HG03196 (cell line): ENCODE data around the gene USP8.
A peak's percentile ranks its signal among the peaks of the same experiment; 100 is the strongest.
"Not testable (repeated sequence)": the region's sequence is repeated elsewhere in the genome, so short reads cannot be mapped to it uniquely, and the experiment has no call there.

Experiments used
- ATAC-seq: cut with Tn5 transposase; IDR thresholded peaks from one replicate; pipeline ENCODE4 v1.9.1; 2021; ENCODE audit not compliant: unreplicated experiment

Gene USP8

GRCh38 chr15:50438251-50438650 lies 14.0 kb downstream of the USP8 start:
- ATAC-seq, result no peak

DNA sequence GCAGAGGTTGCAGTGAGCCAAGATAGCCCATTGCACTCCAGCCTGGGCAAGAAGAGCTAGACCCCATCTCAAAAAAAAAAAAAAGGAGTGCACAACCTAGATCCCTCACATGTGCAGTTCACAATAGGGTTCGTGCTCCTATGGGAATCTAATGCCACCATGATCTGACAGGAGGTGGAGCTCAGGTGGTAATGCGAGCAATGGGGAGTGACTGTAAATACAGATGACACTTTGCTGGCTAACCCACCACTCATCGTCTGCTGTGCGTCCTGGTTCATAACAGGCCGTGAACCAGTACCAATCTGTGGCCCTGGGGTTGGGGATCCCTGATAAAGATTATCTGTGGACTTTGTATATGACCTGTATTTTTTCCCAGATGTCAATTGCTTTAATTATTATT lies 16.7 kb downstream of the USP8 start:
- ATAC-seq, result no peak

DNA sequence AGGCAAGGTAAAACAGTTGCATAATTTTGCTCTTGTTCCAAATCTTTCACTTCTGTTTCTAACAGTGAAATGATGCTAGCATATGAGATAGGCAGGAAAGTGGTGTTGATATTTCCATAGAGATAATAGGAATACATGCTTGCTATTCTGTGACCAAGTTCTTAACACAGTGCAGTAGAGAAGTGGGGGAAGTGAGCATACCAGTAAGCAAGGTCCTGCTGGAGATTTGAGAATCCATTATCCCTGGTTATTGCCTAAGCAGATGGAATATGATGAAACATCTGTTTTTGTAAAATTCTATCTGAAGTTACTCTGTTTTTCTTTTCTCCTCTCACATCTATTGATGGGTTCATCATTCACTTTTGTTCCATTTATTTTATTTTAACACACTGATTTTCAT lies 28.7 kb downstream of the USP8 start:
- no peak for ATAC-seq

GRCh38 chr15:50458348-50459112 lies 34.3 kb downstream of the USP8 start:
- ATAC-seq, result no peak

DNA sequence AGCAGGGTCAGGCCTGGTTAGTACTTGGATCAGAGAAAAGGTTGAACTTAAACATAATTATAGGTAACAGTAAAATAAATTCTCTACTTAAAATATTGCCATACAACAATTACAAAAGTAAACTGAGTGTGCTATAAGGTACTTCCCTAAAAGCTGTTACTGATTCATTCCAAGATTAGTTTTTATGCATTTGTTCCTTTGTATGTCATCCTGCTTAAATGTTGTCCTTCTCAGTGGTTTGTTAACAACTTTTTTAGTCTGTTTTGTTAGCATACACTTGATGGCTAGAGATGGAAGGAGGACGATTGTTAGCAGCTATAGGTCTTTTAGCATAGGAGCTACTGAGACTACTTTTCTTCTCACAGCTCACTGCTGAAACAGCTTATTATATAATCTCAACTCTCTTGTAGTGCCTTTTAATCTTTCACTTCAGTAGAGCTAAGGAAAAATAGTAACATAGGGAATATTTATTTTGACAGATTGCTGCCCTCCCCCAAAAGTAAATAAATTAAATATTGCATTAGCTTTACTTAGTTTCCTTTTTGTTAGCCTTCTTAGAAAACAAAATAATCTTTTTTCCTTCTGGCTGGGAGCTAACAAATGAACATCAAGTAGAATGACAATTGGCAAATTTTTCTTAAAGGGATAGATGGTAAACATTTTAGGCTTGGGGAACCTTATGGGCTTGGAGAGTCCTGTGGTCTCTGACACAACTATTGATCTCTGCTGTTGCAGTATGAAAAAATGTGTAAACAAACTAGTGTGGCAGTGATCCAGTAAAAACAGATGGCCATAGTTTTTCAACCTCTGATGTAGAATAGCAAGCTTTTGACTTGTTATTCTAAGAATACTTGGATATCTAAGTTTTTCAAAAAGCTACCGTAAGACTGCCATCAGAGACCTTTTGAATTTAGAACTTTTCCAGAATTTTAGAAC lies 39.5 kb downstream of the USP8 start:
- no peak for ATAC-seq

GRCh38 chr15:50471072-50471471 lies 46.9 kb downstream of the USP8 start:
- no peak for ATAC-seq

GRCh38 chr15:50476143-50476542 lies 51.9 kb downstream of the USP8 start:
- ATAC-seq, result no peak

DNA sequence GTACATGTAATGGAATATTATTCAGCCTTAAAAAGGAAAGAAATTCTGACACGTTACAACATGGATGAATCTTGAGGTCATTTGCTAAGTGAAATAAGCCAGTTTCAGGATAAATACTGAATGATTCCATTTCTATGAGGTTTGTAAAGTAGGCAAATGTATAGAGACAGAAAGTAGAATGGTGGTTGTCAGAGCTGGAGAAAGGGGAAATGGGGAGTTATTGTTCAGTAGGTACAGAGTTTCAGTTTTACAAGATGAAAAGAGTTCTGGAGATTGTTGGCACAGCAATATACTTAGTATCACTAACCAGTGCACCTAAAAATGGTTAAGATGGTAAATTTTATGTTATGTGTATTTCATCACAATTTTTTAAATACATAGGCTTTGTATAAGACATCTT lies 60.6 kb downstream of the USP8 start:
- ATAC-seq, result peak; percentile 41

DNA sequence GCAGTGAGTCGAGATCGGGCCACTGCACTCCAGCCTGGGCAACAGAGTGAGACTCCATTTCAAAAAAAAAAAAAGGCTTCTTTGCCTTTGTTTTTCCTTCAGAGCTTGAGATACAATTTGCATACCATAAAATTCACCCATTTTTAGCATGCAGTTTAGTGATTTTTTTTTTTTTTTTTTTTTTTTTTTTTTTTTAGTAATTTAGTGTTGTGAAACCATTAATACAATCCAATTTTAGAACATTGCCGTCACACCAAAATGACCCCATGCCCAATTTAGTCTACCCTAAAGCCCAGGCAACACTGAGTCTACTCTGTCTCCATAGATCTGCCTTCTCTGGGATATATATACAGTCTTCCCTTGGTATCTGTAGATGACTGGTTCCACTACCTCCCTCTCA lies 61.2 kb downstream of the USP8 start:
- ATAC-seq, result no peak

DNA sequence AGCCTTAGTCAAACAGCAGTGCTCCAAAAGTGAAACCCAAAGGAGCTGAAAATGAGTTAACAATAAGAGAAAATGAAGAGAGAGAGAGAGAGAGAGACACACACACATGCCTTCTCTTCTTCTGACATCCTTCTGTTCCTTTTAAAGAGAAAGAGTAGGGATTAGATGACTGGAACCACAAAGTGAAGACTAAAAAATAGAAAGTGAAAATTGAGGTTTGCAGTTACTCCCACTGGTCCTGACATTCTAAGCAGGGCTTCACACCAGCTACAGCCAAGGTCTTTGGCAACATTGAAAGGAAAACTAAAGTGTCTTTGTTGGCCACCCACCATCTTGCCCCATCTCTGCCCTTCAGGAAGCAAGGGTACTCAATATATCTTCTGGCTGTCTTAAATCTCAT lies 63.1 kb downstream of the USP8 start:
- no peak for ATAC-seq

GRCh38 chr15:50493625-50494024 lies 69.4 kb downstream of the USP8 start:
- no peak for ATAC-seq

DNA sequence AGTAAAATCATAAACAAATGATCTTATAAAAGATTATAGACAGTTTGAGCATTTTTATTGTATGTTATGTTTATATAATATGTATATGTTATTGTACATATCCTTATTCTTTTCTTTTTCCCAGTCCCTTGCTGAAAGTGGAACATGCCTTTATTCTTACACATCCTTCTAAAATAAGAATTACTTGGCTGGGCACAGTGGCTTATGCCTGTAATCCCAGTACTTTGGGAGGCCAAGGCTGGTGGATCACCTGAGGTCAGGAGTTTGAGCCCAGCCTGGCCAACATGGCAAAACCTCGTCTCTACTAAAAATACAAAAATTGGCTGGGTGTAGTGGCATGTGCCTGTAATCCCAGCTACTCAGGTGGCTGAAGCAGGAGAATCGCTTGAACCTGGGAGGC lies 70.3 kb downstream of the USP8 start:
- not testable (repeated sequence) for ATAC-seq

DNA sequence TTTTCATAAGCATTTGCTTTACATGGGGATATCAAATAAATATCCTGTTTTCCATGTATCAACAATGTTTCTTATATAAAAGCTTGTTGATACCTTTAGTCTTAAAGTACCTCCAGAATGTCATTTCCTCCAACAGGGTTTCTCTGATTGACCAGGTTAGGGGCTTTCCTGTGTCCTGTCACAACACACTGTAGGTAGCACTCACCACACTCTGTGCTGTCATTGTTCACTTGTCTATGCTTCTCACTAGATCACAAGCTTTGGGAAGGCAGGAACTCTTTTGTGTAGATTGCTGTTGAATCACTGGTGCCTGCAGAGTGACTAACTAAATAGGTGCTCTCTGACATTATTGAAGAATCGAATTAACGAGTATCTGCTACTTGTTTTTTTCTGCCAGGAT lies 72.5 kb downstream of the USP8 start:
- no peak for ATAC-seq

- ATAC-seq, result no peak
These were observed 76.1 kb downstream of the USP8 start for GRCh38 chr15:50500352-50500751.

DNA sequence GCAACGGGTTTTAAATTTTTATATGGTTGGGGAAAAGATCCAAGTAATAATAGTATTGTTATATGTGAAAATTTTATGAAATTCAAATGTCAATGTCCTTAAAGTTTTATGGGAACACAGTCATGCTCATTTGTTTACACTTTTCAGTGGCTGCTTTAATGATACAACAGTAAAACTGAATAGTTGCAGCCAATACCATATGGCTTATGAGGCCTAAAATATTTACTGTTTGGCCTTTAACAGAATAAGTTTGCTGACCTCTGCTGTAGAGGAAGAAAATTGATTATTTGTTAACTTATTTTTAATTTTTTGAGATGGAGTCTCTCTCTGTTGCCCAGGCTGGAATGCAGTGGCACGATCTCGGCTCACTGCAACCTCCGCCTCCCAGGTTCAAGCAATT lies 77.6 kb downstream of the USP8 start:
- ATAC-seq, result no peak

GRCh38 chr15:50503144-50503543 lies 78.9 kb downstream of the USP8 start:
- no peak for ATAC-seq

DNA sequence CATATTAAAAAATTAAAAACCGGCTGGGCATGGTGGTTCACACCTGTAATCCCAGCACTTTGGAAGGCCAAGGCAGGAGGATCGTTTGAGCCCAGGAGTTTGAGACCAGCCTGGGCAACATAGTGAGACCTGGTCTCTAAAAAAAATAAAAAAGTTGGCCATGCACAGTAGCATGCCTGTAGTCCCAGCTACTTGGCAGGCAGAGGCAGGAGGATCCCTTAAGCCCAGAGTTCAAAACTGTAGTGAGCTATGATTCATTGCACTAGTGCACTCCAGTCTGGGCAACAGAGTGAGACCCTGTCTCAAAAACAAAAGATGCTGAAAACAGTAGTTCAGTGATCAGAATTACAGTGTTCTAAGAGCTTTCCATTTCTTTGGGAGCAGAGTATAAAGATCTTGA lies 81.5 kb downstream of the USP8 start:
- not testable (repeated sequence) for ATAC-seq

DNA sequence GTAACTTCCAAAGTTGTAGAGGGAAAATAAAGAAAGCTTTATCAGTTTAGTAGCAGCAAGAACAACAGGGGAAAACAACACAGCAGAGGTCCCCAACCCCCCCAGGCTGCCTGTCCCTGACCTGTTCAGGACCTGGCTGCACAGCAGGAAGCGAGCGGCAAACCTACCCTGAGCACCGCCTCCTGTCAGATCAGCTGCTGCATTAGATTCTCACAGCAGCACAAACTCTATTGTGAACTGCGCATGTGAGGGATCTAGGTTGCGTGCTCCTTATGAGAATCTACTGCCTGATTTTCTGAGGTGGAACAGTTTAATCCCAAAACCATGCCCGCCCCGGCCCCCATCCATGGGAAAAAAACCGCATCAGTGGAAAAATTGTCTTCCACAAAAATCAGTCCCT lies 81.9 kb downstream of the USP8 start:
- ATAC-seq, result no peak

DNA sequence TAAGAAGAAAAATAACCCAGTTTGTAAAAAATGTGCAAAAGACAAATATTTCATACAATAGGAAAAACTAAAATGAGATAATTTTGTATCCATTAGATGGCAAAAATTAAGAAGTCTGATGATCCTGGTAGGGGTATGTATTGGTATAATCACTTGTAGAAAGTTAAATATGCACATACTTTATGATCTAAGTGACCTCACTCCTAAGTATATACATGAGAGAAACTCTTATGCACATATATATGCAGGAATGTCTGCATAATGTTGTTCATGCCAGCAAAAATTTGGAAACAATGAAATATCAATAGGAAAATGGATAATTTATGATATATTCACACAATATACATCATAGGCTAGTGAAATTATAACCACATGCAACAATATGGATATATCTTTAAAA lies 88.8 kb downstream of the USP8 start:
- ATAC-seq, result no peak

DNA sequence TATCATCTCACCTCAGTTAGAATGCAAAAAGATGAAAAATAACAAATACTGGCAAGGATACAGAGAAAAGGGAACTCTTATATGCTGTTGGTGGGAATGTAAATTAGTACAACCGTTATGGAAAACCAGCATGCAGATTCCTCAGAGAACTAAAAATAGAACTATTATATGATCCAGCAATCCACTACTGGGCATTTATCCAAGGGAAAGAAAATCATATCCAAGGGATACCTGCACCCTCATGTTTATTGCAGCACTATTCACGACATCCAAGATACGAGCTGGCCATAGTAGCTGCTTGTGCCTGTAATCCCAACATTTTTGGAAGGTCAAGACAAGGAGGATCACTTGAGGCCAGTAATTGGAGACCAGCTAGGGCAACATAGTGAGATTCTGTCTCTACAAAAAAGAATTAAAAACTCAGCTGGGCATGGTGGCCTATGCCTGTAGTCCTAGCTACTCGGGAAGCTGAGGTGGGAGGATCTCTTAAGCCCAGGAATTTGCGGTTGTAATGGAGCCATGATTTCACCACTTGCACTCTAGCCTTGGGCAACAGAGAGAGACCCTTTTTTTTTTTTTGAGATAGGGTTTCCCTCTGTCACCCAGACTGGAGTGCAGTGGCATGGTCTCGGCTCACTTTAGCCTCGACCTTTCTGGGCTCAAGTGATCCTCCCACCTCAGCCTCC lies 95.7 kb downstream of the USP8 start:
- ATAC-seq, result no peak

DNA sequence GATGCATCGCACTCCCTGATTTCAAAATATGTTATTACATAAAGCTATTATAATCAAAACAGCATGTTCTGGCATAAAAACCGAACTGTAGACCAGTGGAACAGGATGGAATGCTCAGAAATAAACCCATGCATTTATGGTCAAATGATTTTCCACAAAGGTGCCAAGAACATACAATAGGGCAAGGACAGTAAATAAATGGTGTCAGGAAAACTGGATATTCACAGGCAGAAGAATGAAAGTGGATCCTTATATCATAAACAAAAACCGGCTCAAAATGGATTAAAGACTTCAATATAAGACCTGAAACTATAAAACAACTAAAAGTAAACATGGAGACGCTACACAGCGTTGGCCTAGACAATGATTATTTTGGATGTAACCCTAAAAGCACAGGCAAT lies 99.6 kb downstream of the USP8 start:
- no peak for ATAC-seq

DNA sequence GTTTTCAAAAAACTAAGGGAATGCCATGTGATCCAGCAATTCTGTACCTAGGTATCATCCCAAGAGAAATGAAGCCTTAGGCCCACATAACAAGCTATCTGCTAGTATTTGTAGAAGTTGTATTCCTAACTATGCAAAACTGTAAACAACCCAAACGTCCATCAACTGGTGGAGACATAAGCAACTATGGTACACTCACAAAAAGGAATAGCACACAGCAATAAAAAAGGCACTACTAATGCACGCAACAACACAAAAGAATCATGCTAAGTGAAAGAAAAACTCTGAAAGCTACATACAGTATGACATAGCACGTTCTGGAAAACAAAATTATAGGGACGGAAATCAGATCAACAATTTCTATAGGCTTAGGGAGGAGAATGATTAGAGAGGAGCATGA lies 107.0 kb downstream of the USP8 start:
- ATAC-seq, result no peak
